Kidney (tissue), 14 donors: Measurements from ENCODE around the gene GTPBP1. TPM values are rescaled to one million over a fixed set of nuclear protein-coding genes. Genes with fewer than 3 reads are reported as not detected.
A peak's percentile ranks its signal among the peaks of the same experiment; 100 is the strongest.

Source experiments
- DNase-seq, 5 donors: peaks; one replicate each; pipeline ENCODE4 v3.0.0-alpha.2; 2013 to 2020
- FAIRE-seq: peaks from 2 replicates; lab custom pipeline; 2012; peaks lifted over from hg19 to GRCh38; lab: Jason Lieb, UNC
- H3K27ac ChIP-seq, 2 donors: one replicate each; pipeline ENCODE4 v1.7.0; 2013; ENCODE audit warnings: low read depth in 2 of 2, low read length in 2 of 2, inconsistent platforms in 1 of 2
- H3K27me3 ChIP-seq: one replicate; pipeline ENCODE4 v1.7.1; 2013; ENCODE audit warnings: low read length, inconsistent platforms; ENCODE audit not compliant: control insufficient read depth, insufficient read depth
- H3K36me3 ChIP-seq, 3 donors: one replicate each; pipeline versions ENCODE4 v1.7.0 to v1.7.1; 2013; ENCODE audit warnings: low read length in 3 of 3, control low read depth in 1 of 3, inconsistent platforms in 1 of 3; ENCODE audit not compliant: insufficient read depth in 3 of 3, control insufficient read depth in 2 of 3
- H3K4me1 ChIP-seq, 3 donors: one replicate each; pipeline versions ENCODE4 v1.7.0 to v1.7.1; 2013; ENCODE audit warnings: low read length in 3 of 3, inconsistent platforms in 1 of 3, low read depth in 1 of 3; ENCODE audit not compliant: control insufficient read depth in 2 of 3, insufficient read depth in 2 of 3
- H3K4me3 ChIP-seq, 3 donors: one replicate each; pipeline versions ENCODE4 v1.7.0 to v1.8.1; 2013; ENCODE audit warnings: low read length in 3 of 3, control low read depth in 1 of 3, inconsistent platforms in 1 of 3
- H3K9ac ChIP-seq, 3 donors: one replicate each; pipeline versions ENCODE4 v1.7.0 to v1.7.1; 2013; ENCODE audit warnings: low read length in 3 of 3, control low read depth in 1 of 3, inconsistent platforms in 1 of 3
- H3K9me3 ChIP-seq, 3 donors: one replicate each; pipeline versions ENCODE4 v1.7.0 to v1.7.1; 2013; ENCODE audit warnings: low read length in 3 of 3, control low read depth in 1 of 3, inconsistent platforms in 1 of 3; ENCODE audit not compliant: control insufficient read depth in 2 of 3, insufficient read depth in 1 of 3
- CTCF ChIP-seq: IDR thresholded peaks from 3 replicates; pipeline ENCODE4 v1.5.1; 2012; ENCODE audit warnings: mild to moderate bottlenecking, moderate library complexity, borderline replicate concordance; ENCODE audit not compliant: insufficient read depth; ENCODE audit errors: extremely low read depth
- intact Hi-C: fragments of 100-400 bp; cut with DNase I; formaldehyde crosslinking; loops from one replicate; pipeline ENCODE4 v1.11.1; 2022
- polyA plus RNA-seq: library from polyadenylated mRNA; stranded (reverse); fragments of 350-450 nt; fragmentation: Illumina TruSeq; extraction: RNeasy Lipid Tissue Mini Kit (QIAGEN cat#74804); gene quantifications from one replicate; pipeline ENCODE4 v1.2.3, GENCODE V29; 2014; ENCODE audit warnings: low read depth, low replicate concordance; ENCODE audit not compliant: insufficient read depth
- total RNA-seq: library from RNA; stranded (reverse); fragmentation: NEBNext Ultra II Directional; extraction: Animal tissue kit (Norgen Biotek cat#: 25700); gene quantifications from one replicate; pipeline ENCODE4 v1.2.1, GENCODE V29; 2021
- donor health status: control.
- donor health status: control.
- donor health status: control.
- donor health status: control.
- donor health status: control.
- donor health status: DM: yes; HTN: yes; CAD: no.
- donor health status: Normal renal cell carcinoma (clear cell type).

GTPBP1 gene
- total and polyA plus RNA-seq, 2 donors from 2014 or later, result 11.7 to 52.0 TPM

GRCh38 chr22:38755911-38756532 is 50.3 kb downstream of the GTPBP1 start, which contains the start of gene SUN2:
TSS of gene SUN2 (minus strand) at chr22:38755998. CDS start at chr22:38752628, 3,370 bp downstream.
- FAIRE-seq, result no peak
- H3K4me1 ChIP-seq, result peaks cover 0 to 24% (median 8%) of the 10 kb centered on the region in 3 donors

GRCh38 chr22:38756711-38757463 is 51.1 kb downstream of the GTPBP1 start:
- peak overlapping the region; percentile 36 to 75 (median 64) for H3K4me3 ChIP-seq

More at GRCh38 chr22:38755911-38756532, 50.3 kb downstream of the GTPBP1 start, which contains the start of gene SUN2:
- no peak for TF ChIP-seq CTCF
- intact Hi-C loops, result no loop called here
- H3K9ac ChIP-seq, result peak within 1 kb of the TSS; percentile 51 to 83 (median 63)
- peaks cover 0 to 15% (median 14%) of the 10 kb centered on the region in 3 donors for H3K36me3 ChIP-seq
- peak within 1 kb of the TSS; percentile 60 to 82 (median 64) for H3K4me3 ChIP-seq
- DNase-seq, result peak; percentile 91 to 98 (median 96)
- no peaks in the 10 kb centered on the region for H3K27me3 ChIP-seq
- no peaks in the 10 kb centered on the region for H3K9me3 ChIP-seq
- H3K27ac ChIP-seq, result peak within 1 kb of the TSS; percentile 96 to 99

GRCh38 chr22:38757464-38757757 is 51.7 kb downstream of the GTPBP1 start:
- H3K4me3 ChIP-seq, result no peak overlapping the region
- no peak overlapping the region for H3K27ac ChIP-seq
- FAIRE-seq (no peak), DNase-seq (peak in 1 of 5 donors; percentile 67)
- no peaks in the 10 kb centered on the region for H3K27me3 ChIP-seq
- no peak overlapping the region for H3K9ac ChIP-seq
- TF ChIP-seq CTCF, result no peak
- H3K4me1 ChIP-seq, result peaks cover 0 to 17% (median 8%) of the 10 kb centered on the region in 3 donors
- peaks cover 0 to 2% (median 0%) of the 10 kb centered on the region in 3 donors for H3K9me3 ChIP-seq
- intact Hi-C loops, result no loop called here
- peaks cover 0 to 3% (median 2%) of the 10 kb centered on the region in 3 donors for H3K36me3 ChIP-seq

More at GRCh38 chr22:38756711-38757463, 51.1 kb downstream of the GTPBP1 start:
- intact Hi-C loops, result no loop called here
- no peaks in the 10 kb centered on the region for H3K27me3 ChIP-seq
- H3K36me3 ChIP-seq, result peaks cover 0 to 7% (median 6%) of the 10 kb centered on the region in 3 donors
- H3K4me1 ChIP-seq, result peaks cover 0 to 17% (median 8%) of the 10 kb centered on the region in 3 donors
- peaks cover 0 to 2% (median 0%) of the 10 kb centered on the region in 3 donors for H3K9me3 ChIP-seq
- TF ChIP-seq CTCF, result no peak
- peak overlapping the region in 1 of 2 donors; percentile 73 for H3K27ac ChIP-seq
- FAIRE-seq, result no peak
- peak in 1 of 5 donors; percentile 75 for DNase-seq
- peak overlapping the region in 1 of 3 donors; percentile 71 for H3K9ac ChIP-seq
